SK-N-SH treated with all-trans-retinoic acid at 6 μM for 48 hours (cell line): Measurements from ENCODE around the gene RHOXF2.

Experiments
- ATAC-seq: fragments of 200-7000 bp; cut with Tn5 transposase; 3 replicates; pipeline ENCODE4 v1.9.1; 2020; ENCODE audit warnings: mild to moderate bottlenecking, moderate library complexity
- ARNTL ChIP-seq: fragments of 450-650 bp; formaldehyde crosslinking; IDR thresholded peaks from 2 replicates; pipeline ENCODE4 v1.5.0; 2020; ENCODE audit warnings: low read depth, mild to moderate bottlenecking, moderate library complexity, borderline replicate concordance
- BACH2 ChIP-seq: fragments of 250-450 bp; sonication (Bioruptor Pico); IDR thresholded peaks from 2 replicates; pipeline ENCODE4 v1.9.0; 2021; ENCODE audit warnings: mild to moderate bottlenecking, borderline replicate concordance
- CREB5 ChIP-seq: fragments of 250-450 bp; sonication (Bioruptor Pico); IDR thresholded peaks from 2 replicates; pipeline ENCODE4 v1.5.1; 2020; ENCODE audit warnings: low read depth, mild to moderate bottlenecking, moderate library complexity
- CSDC2 ChIP-seq: fragments of 250-450 bp; sonication (Bioruptor Pico); IDR thresholded peaks from 2 replicates; pipeline ENCODE4 v1.5.0; 2020; ENCODE audit warnings: mild to moderate bottlenecking, moderate library complexity
- ESRRG ChIP-seq: fragments of 250-450 bp; sonication (Bioruptor Pico); IDR thresholded peaks from 2 replicates; pipeline ENCODE4 v1.6.1; 2021; ENCODE audit warnings: mild to moderate bottlenecking
- ISL1 ChIP-seq: fragments of 250-450 bp; sonication (Bioruptor Pico); IDR thresholded peaks from 2 replicates; pipeline ENCODE4 v2.1.2; 2022; ENCODE audit warnings: mild to moderate bottlenecking, moderate library complexity
- OSR1 ChIP-seq: fragments of 250-450 bp; sonication (Bioruptor Pico); IDR thresholded peaks from 2 replicates; pipeline ENCODE4 v1.8.0; 2022; ENCODE audit warnings: moderate library complexity, mild to moderate bottlenecking, inconsistent platforms
- PATZ1 ChIP-seq: fragments of 250-450 bp; sonication (Bioruptor Pico); IDR thresholded peaks from 2 replicates; pipeline ENCODE4 v1.8.0; 2020; ENCODE audit warnings: mild to moderate bottlenecking, moderate library complexity, borderline replicate concordance
- POU6F1 ChIP-seq: fragments of 250-450 bp; sonication (Bioruptor Pico); IDR thresholded peaks from 2 replicates; pipeline ENCODE4 v1.8.0; 2021; ENCODE audit warnings: low read depth, mild to moderate bottlenecking, moderate library complexity, borderline replicate concordance
- RARB ChIP-seq: fragments of 250-450 bp; sonication (Bioruptor Pico); IDR thresholded peaks from 2 replicates; pipeline ENCODE4 v1.8.0; 2021; ENCODE audit warnings: mild to moderate bottlenecking, moderate library complexity
- SNAI2 ChIP-seq: fragments of 250-450 bp; sonication (Bioruptor Pico); IDR thresholded peaks from 2 replicates; pipeline ENCODE4 v1.5.0; 2020; ENCODE audit warnings: mild to moderate bottlenecking, moderate library complexity
- TCF4 ChIP-seq: fragments of 250-450 bp; sonication (Bioruptor Pico); IDR thresholded peaks from 2 replicates; pipeline ENCODE4 v1.8.0; 2021; ENCODE audit warnings: mild to moderate bottlenecking, moderate library complexity, borderline replicate concordance
- TSHZ2 ChIP-seq: fragments of 250-450 bp; sonication (Bioruptor Pico); IDR thresholded peaks from 2 replicates; pipeline ENCODE4 v1.5.0; 2020; ENCODE audit warnings: mild to moderate bottlenecking, moderate library complexity
- ZC3H10 ChIP-seq: fragments of 250-450 bp; sonication (Bioruptor Pico); IDR thresholded peaks from 2 replicates; pipeline ENCODE4 v1.5.1; 2021; ENCODE audit warnings: mild to moderate bottlenecking, moderate library complexity
- ZFP30 ChIP-seq: fragments of 450-650 bp; formaldehyde crosslinking; IDR thresholded peaks from 2 replicates; pipeline ENCODE4 v1.5.0; 2022; ENCODE audit warnings: mild to moderate bottlenecking, moderate library complexity
- ZNF565 ChIP-seq: fragments of 450-650 bp; formaldehyde crosslinking; conservative IDR thresholded peaks from 2 replicates; pipeline ENCODE4 v1.5.0; 2020; ENCODE audit warnings: low read depth, mild to moderate bottlenecking, moderate library complexity
- ZNF70 ChIP-seq: fragments of 450-650 bp; formaldehyde crosslinking; IDR thresholded peaks from 2 replicates; pipeline ENCODE4 v1.5.0; 2020; ENCODE audit warnings: mild to moderate bottlenecking, moderate library complexity

Gene RHOXF2

GRCh38 chrX:120136128-120136527, 22.3 kb upstream of the RHOXF2 start (continued):
- TF ChIP-seq CREB5 (CRISPR knock-in tag) (no peak), TCF4 (CRISPR knock-in tag) (no peak), SNAI2 (CRISPR knock-in tag) (no peak)

GRCh38 chrX:120136840-120137239, 21.6 kb upstream of the RHOXF2 start:
- ATAC-seq: no peak

GRCh38 chrX:120137439-120137838, 21.0 kb upstream of the RHOXF2 start:
- TF ChIP-seq TCF4 (CRISPR knock-in tag) (no peak), POU6F1 (CRISPR knock-in tag) (no peak), SNAI2 (CRISPR knock-in tag) (no peak), CSDC2 (no peak), ZNF565 (no peak), ZC3H10 (CRISPR knock-in tag) (no peak), BACH2 (CRISPR knock-in tag) (no peak), OSR1 (no peak)
- TF ChIP-seq, all 23 proteins: peak for 0
- no peak for ATAC-seq

More at GRCh38 chrX:120136840-120137239, 21.6 kb upstream of the RHOXF2 start:
- no peak for TF ChIP-seq CSDC2
- no peak for TF ChIP-seq ESRRG
- no peak for TF ChIP-seq SNAI2 (CRISPR knock-in tag)
- no peak for TF ChIP-seq OSR1
- no peak for TF ChIP-seq TCF4 (CRISPR knock-in tag)
- TF ChIP-seq TSHZ2 (CRISPR knock-in tag): no peak
- TF ChIP-seq PATZ1 (CRISPR knock-in tag): no peak
- TF ChIP-seq BACH2 (CRISPR knock-in tag): no peak
- TF ChIP-seq RARB (CRISPR knock-in tag): no peak
- no peak for TF ChIP-seq ZC3H10 (CRISPR knock-in tag)
- no peak for TF ChIP-seq ZNF70 (CRISPR knock-in tag)
- TF ChIP-seq ZFP30 (CRISPR knock-in tag): no peak
- TF ChIP-seq, all 23 proteins: peak for 0

GRCh38 chrX:120140293-120140981, 18.0 kb upstream of the RHOXF2 start:
- ATAC-seq: no peak
- TF ChIP-seq ARNTL (CRISPR knock-in tag): no peak
- no peak for TF ChIP-seq CREB5 (CRISPR knock-in tag)
- no peak for TF ChIP-seq ISL1 (CRISPR knock-in tag)
- TF ChIP-seq, all 23 proteins: peak for 0
